Ishikawa (cell line): ENCODE results near the gene MARCHF5.

Source experiments
- CEBPB ChIP-seq: IDR thresholded peaks from 2 replicates; pipeline ENCODE4 v1.6.1; 2012
- CREB1 ChIP-seq: IDR thresholded peaks from 2 replicates; pipeline ENCODE4 v1.6.1; 2012; ENCODE audit warnings: low read depth
- EGR1 ChIP-seq: IDR thresholded peaks from 2 replicates; pipeline ENCODE4 v1.6.1; 2012
- EP300 ChIP-seq: IDR thresholded peaks from 2 replicates; pipeline ENCODE4 v1.6.1; 2012; ENCODE audit warnings: borderline replicate concordance
- FOXM1 ChIP-seq: IDR thresholded peaks from 2 replicates; pipeline ENCODE4 v1.6.1; 2012; ENCODE audit warnings: low read depth, borderline replicate concordance
- MAX ChIP-seq: IDR thresholded peaks from 2 replicates; pipeline ENCODE4 v1.6.1; 2012
- NFIC ChIP-seq: IDR thresholded peaks from 2 replicates; pipeline ENCODE4 v1.6.1; 2012
- RAD21 ChIP-seq: IDR thresholded peaks from 2 replicates; pipeline ENCODE4 v1.6.1; 2012; ENCODE audit warnings: low read depth
- REST ChIP-seq: IDR thresholded peaks from 2 replicates; pipeline ENCODE4 v1.6.1; 2012; ENCODE audit warnings: low read depth, mild to moderate bottlenecking
- TAF1 ChIP-seq: IDR thresholded peaks from 2 replicates; pipeline ENCODE4 v1.6.1; 2012; ENCODE audit warnings: low read depth, mild to moderate bottlenecking
- TCF12 ChIP-seq: IDR thresholded peaks from 2 replicates; pipeline ENCODE4 v1.6.1; 2012; ENCODE audit warnings: low read depth
- TEAD4 ChIP-seq: IDR thresholded peaks from 2 replicates; pipeline ENCODE4 v1.6.1; 2012
- USF1 ChIP-seq: IDR thresholded peaks from 2 replicates; pipeline ENCODE4 v1.6.1; 2012
- YY1 ChIP-seq: IDR thresholded peaks from 2 replicates; pipeline ENCODE4 v1.6.1; 2012; ENCODE audit warnings: low read depth
- ZBTB7A ChIP-seq: IDR thresholded peaks from 2 replicates; pipeline ENCODE4 v1.6.1; 2012; ENCODE audit warnings: low read depth

The MARCHF5 gene

GRCh38 chr10:92264249-92264648, 26.7 kb upstream of the MARCHF5 start:
- TF ChIP-seq FOXM1 (no peak), NFIC (no peak), TCF12 (no peak), TEAD4 (no peak), EP300 (no peak), YY1 (no peak)

DNA sequence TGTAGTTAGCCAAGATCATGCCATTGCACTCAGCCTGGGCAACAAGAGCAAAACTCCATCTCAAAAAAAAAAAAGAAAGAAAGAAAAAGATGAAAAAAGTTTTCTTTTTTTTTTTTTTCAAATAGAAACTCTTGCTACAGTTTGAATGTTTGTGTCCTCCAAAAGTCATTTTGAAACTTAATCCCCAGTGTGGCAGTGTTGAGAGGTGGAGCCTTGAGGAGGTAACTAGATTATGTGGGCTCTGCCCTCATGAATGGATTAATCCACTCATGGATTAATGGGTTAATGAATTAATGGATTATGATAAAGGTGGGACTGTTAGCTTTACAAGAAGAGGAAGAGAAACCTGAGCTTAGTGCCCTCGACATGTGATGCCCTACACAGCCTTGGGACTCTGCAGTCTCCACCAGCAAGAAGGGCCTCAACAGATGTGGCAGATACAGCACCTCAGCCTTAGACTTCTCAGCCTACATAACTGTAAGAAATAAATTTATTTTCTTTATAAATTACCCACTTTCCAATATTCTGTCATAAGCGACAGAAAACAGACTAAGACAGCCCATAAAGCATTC, 25.2 kb upstream of the MARCHF5 start:
- TF ChIP-seq TEAD4, result no peak
- no peak for TF ChIP-seq REST
- no peak for TF ChIP-seq CREB1

GRCh38 chr10:92267343-92267742, 23.6 kb upstream of the MARCHF5 start:
- TF ChIP-seq CEBPB (no peak), MAX (no peak), TEAD4 (no peak), TAF1 (no peak), CREB1 (no peak), YY1 (no peak), RAD21 (no peak), EP300 (no peak), EGR1 (no peak), USF1 (no peak)

DNA sequence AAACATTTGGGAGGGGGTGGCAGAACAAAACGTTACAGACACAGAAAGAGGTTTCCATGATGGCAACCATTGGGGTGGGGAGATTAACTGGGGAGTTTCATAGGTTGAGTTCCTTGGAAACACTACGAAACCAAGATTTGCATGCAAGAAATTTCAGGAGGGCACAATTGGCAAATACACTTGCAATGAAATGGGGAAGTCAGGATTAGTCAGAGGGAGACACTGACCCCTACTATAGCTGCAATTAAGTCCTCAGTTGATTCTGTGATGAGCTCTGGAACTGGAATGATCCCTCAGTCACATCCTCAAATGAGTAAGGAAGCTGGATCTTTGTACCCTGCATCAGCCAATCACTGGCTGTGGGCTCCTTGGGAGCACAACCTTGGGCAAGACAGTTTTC, 22.2 kb upstream of the MARCHF5 start:
- no peak for TF ChIP-seq CEBPB
- no peak for TF ChIP-seq REST
- no peak for TF ChIP-seq NFIC
- TF ChIP-seq TCF12, result no peak
- no peak for TF ChIP-seq MAX
- TF ChIP-seq ZBTB7A, result no peak
- no peak for TF ChIP-seq RAD21
- TF ChIP-seq FOXM1, result no peak
- no peak for TF ChIP-seq EP300
- no peak for TF ChIP-seq TEAD4
- no peak for TF ChIP-seq YY1
- no peak for TF ChIP-seq USF1

DNA sequence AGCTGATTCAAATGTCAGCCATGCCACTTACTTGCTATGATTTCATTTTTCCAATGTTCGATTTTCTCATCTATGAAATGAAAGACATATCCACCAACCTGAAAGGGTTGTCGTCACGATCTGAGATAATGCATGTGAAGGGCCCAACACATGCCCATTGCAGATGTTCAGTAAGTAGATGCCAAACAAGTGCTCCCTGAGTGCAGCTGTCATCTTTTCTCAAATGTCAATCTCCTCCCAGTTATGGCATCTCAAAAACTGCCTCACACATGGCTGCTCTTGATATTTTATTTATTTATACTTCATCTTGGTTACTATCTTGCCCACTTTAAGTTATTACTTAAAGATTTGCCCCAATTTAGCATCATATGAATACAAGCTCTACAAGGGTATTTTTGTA, 16.9 kb upstream of the MARCHF5 start:
- TF ChIP-seq REST, result no peak
- no peak for TF ChIP-seq RAD21
- no peak for TF ChIP-seq YY1
- no peak for TF ChIP-seq TAF1
- no peak for TF ChIP-seq EGR1
- TF ChIP-seq CEBPB, result no peak
- no peak for TF ChIP-seq ZBTB7A
- TF ChIP-seq USF1, result no peak
- TF ChIP-seq TCF12, result no peak
- no peak for TF ChIP-seq NFIC
- no peak for TF ChIP-seq TEAD4
- no peak for TF ChIP-seq FOXM1
- no peak for TF ChIP-seq CREB1
- no peak for TF ChIP-seq EP300
- TF ChIP-seq MAX, result no peak
